IPS-20b (cell line): Measurements from ENCODE around the gene NOSTRIN.

Source experiments
- H3K27ac ChIP-seq: one replicate; pipeline ENCODE4 v1.5.1; 2013; ENCODE audit warnings: low read length
- H3K27me3 ChIP-seq: 2 replicates; pipeline ENCODE4 v1.6.1; 2013; ENCODE audit warnings: mild to moderate bottlenecking, low read length, inconsistent platforms; ENCODE audit not compliant: insufficient read depth
- H3K36me3 ChIP-seq: 2 replicates; pipeline ENCODE4 v1.6.1; 2013; ENCODE audit warnings: low read depth, mild to moderate bottlenecking, inconsistent platforms, low read length, moderate library complexity; ENCODE audit not compliant: insufficient read depth
- H3K4me1 ChIP-seq: 2 replicates; pipeline ENCODE4 v1.6.1; 2013; ENCODE audit warnings: mild to moderate bottlenecking, control low read depth, inconsistent platforms, low read length, moderate library complexity; ENCODE audit not compliant: insufficient read depth
- H3K4me3 ChIP-seq: 2 replicates; pipeline ENCODE4 v1.5.1; 2013; ENCODE audit warnings: mild to moderate bottlenecking, low read length, inconsistent platforms
- H3K9ac ChIP-seq: 2 replicates; pipeline ENCODE4 v1.6.1; 2013; ENCODE audit warnings: low read depth, mild to moderate bottlenecking, inconsistent platforms, low read length, moderate library complexity
- H3K9me3 ChIP-seq: 2 replicates; pipeline ENCODE4 v1.6.1; 2013; ENCODE audit warnings: mild to moderate bottlenecking, low read depth, low read length, inconsistent platforms; ENCODE audit not compliant: insufficient read depth

Gene NOSTRIN

DNA sequence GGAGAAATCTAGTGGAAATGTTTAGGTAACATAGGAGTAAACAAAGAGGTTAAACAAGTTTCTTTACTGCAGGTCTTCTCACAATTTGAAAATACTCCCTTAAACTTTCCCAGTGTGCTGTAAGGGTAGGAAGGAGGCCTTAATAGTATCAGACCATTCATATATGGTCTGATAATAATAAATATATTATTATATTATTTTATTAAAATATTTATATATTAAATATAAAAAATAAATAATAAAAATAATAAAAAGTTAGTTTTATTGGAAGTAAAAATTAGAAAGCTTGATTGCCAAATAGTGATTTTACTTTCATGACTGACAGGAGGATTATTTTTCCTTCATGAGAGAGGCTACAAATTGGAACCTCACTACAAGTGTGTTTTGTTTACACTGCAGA is 7.1 kb downstream of the NOSTRIN start:
- Histone ChIP-seq H3K4me1 (no peaks in the 10 kb centered on the region), H3K9me3 (no peaks in the 10 kb centered on the region), H3K27me3 (no peaks in the 10 kb centered on the region)

GRCh38 chr2:168810235-168810634 is 7.8 kb downstream of the NOSTRIN start:
- Histone ChIP-seq H3K9ac (no peak overlapping the region), H3K36me3 (no peaks in the 10 kb centered on the region), H3K4me3 (no peak overlapping the region), H3K4me1 (no peaks in the 10 kb centered on the region), H3K27me3 (no peaks in the 10 kb centered on the region), H3K27ac (no peak overlapping the region), H3K9me3 (no peaks in the 10 kb centered on the region)

More for the DNA sequence above, 7.1 kb downstream of the NOSTRIN start:
- Histone ChIP-seq H3K4me3 (no peak overlapping the region), H3K36me3 (no peaks in the 10 kb centered on the region), H3K9ac (no peak overlapping the region), H3K27ac (no peak overlapping the region)

DNA sequence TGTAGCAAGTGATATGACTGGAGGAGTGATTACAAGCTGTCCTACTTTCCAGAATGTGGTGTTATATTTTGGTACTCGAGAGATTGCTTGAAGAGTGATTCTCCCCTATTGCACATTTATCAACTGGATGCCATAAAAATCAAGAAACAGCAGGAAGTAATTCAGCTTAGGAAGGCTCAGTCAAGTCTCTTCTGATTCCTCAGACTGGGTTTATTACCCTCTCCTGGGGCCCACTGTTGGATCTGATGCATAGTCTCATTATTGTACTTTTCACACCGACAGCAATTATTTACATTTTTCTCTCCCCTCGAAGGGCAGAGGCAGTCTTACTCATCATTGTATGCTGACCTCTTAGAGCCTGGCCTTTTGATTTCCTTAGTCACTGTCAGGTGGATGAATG is 9.3 kb downstream of the NOSTRIN start:
- Histone ChIP-seq H3K4me3 (no peak overlapping the region), H3K9me3 (no peaks in the 10 kb centered on the region), H3K4me1 (no peaks in the 10 kb centered on the region), H3K27ac (no peak overlapping the region), H3K36me3 (no peaks in the 10 kb centered on the region), H3K27me3 (no peaks in the 10 kb centered on the region), H3K9ac (no peak overlapping the region)

- no peak overlapping the region for H3K27ac ChIP-seq
- H3K4me3 ChIP-seq, result no peak overlapping the region
- H3K27me3 ChIP-seq, result no peaks in the 10 kb centered on the region
- no peaks in the 10 kb centered on the region for H3K36me3 ChIP-seq
- H3K9ac ChIP-seq, result no peak overlapping the region
- H3K9me3 ChIP-seq, result no peaks in the 10 kb centered on the region
- no peaks in the 10 kb centered on the region for H3K4me1 ChIP-seq
These were observed 11.6 kb downstream of the NOSTRIN start for GRCh38 chr2:168814046-168814445.

DNA sequence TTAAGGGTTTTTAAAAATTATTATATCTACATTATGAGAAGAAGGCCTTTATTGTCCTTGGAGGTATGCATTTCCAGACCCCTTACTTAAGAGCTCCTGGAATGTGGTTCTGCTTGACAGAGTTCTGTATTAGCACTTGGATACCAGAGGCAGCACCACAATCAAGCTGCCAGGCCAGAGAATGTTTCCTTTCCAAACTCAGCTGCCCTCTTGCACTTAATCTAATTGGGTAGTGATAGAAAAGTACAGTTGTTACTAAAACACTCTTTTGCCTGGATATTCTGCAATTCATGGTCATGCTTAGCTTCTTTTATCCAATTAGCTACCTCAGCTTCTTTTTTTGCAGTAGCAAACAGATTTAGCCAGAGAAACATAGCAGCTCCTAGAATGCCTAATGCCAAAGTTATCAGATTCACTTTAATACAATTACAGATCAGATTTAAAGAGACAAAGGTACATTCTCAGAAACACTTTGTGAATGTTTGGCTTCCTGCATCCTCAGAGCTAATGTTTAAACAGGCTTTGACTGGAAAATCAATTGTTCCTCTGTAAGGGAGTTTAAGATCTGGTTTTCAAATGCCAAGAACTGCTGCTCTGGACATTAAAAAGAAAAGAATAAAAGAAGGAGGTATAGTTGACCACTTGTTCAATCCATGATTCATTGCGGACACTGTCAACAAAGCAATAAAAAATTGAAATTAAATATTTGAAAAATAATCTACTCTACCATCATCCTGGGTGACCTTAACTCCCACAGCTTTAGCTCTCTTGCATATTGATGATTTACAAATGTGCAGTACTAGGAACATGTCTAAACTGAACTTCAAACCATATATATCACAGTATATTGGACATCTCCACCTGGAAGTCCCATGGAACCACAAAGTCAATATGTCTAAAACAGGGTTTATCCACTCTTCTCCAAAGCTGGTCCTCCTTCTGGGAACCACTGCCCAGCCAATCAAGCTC is 12.8 kb downstream of the NOSTRIN start:
- Histone ChIP-seq H3K9me3 (no peaks in the 10 kb centered on the region), H3K4me1 (no peaks in the 10 kb centered on the region), H3K9ac (no peak overlapping the region), H3K27ac (no peak overlapping the region), H3K4me3 (no peak overlapping the region), H3K36me3 (no peaks in the 10 kb centered on the region), H3K27me3 (no peaks in the 10 kb centered on the region)

DNA sequence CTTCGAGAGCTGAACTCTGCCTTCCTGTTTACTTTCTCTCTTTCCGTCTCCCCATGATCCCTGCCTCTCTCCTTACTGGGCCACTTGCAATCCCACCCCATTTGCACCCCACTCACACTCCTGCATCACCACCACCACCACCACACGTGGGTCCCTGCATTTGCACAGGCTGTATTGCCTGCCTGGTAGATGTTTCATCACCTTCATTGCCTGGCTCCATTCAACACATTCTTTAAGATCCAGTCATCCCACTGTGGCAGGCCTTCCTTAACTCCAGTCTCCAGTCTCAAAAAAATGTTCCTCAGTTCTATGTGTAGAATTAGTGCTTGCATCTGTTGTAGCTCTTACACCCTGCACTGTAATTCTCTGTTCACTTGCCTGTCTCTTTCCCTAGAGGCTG is 13.9 kb downstream of the NOSTRIN start:
- no peaks in the 10 kb centered on the region for H3K36me3 ChIP-seq

DNA sequence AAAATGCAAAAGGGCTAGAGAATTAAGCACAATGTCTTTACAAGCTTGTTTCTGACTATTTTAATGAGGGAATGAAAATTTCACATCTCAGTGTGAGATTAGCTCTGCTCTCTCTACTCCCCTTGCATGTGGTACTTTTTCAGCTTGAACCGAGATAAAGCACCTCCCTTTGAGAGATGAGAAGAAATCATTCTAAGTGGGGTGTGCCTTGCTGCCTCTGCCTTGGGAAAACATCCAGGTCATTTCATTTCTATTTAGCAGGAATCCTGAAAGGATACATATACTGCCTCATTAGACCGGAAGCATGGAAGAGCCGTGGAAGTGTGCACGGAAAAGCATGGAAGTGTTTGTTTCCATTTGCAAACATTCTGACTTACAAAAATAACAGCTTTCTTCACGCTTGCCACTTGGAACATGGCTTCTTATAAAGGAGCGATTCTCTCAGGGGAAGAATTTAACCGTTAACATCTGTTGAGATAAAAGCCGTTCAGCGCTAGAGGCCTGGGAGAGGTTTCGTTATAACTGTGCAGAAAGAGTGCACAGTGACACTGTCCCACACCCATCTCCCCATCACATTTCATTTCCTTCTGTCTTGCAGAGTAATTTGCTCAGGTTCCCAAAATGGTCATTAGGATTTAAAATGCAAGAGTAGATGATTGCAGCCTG is 16.7 kb downstream of the NOSTRIN start:
- Histone ChIP-seq H3K9me3 (no peaks in the 10 kb centered on the region), H3K27me3 (no peaks in the 10 kb centered on the region), H3K4me1 (no peaks in the 10 kb centered on the region), H3K4me3 (no peak overlapping the region), H3K9ac (no peak overlapping the region), H3K36me3 (no peaks in the 10 kb centered on the region), H3K27ac (no peak overlapping the region)

More for the DNA sequence above, 13.9 kb downstream of the NOSTRIN start:
- Histone ChIP-seq H3K4me1 (no peaks in the 10 kb centered on the region), H3K27me3 (no peaks in the 10 kb centered on the region), H3K4me3 (no peak overlapping the region), H3K9ac (no peak overlapping the region), H3K27ac (no peak overlapping the region), H3K9me3 (no peaks in the 10 kb centered on the region)

DNA sequence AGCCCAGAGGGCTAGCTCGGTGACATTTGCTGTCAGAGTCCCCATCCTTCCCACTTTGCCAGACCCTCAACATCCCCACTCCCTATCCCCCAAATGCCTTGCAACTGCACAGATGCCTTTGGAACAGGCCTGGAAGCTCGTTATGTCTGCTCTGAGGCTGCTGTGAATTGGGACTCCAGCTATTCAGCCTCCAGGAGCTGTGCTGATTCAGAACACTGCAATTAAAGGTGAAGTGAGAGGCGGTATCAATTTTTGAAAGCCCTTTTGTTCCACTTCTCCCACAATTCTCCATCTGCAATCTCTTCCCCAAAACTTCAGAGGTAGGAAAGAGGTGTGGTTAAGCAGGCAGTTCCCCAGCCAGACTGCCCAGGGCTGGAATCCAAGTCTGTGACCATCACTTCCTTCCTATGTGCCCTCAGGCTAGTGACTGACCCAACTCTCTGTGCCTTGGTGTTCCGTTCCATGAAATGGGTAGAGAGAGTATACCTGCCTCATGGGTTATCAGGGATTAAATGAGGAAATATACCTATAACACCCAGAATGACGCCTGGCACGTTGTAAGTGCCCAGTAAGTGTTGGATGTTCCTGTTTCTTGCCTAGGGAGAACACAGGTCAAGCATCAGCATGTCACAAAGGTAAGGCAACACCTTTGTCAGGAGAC is 17.5 kb downstream of the NOSTRIN start:
- H3K27me3 ChIP-seq, result no peaks in the 10 kb centered on the region
- no peak overlapping the region for H3K9ac ChIP-seq
- H3K27ac ChIP-seq, result no peak overlapping the region
- H3K36me3 ChIP-seq, result no peaks in the 10 kb centered on the region
- no peaks in the 10 kb centered on the region for H3K4me1 ChIP-seq
- H3K4me3 ChIP-seq, result no peak overlapping the region
- no peaks in the 10 kb centered on the region for H3K9me3 ChIP-seq

GRCh38 chr2:168821577-168821976 is 19.1 kb downstream of the NOSTRIN start:
- Histone ChIP-seq H3K4me3 (no peak overlapping the region), H3K36me3 (no peaks in the 10 kb centered on the region), H3K4me1 (no peaks in the 10 kb centered on the region), H3K27ac (no peak overlapping the region), H3K9me3 (no peaks in the 10 kb centered on the region), H3K9ac (no peak overlapping the region), H3K27me3 (no peaks in the 10 kb centered on the region)

- no peaks in the 10 kb centered on the region for H3K9me3 ChIP-seq
- no peak overlapping the region for H3K4me3 ChIP-seq
- H3K27me3 ChIP-seq, result no peaks in the 10 kb centered on the region
- no peak overlapping the region for H3K9ac ChIP-seq
- no peak overlapping the region for H3K27ac ChIP-seq
- H3K36me3 ChIP-seq, result no peaks in the 10 kb centered on the region
- no peaks in the 10 kb centered on the region for H3K4me1 ChIP-seq
These were observed 19.6 kb downstream of the NOSTRIN start for GRCh38 chr2:168821992-168822391.

DNA sequence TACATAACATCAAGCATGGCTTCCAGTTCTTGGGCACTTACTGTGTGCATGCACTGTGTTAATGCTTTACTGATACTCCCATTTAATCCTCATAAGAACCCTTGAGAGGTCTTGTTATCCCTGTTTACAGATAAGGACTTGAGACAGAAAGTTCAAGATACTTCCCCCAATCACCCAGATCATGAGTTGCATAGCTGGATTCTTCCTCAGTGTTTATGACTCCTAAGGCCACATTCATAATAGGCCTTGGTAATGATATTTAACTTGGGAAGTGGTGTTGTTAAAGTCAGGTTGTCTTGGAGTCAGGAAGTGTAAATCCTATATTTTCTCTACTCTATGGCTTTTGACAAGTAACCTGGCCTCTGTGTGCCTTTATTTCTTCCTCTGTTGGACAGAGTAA is 22.7 kb downstream of the NOSTRIN start:
- Histone ChIP-seq H3K9me3 (no peaks in the 10 kb centered on the region), H3K36me3 (no peaks in the 10 kb centered on the region), H3K9ac (no peak overlapping the region)

More for the DNA sequence above, 22.7 kb downstream of the NOSTRIN start:
- no peaks in the 10 kb centered on the region for H3K4me1 ChIP-seq
- no peak overlapping the region for H3K4me3 ChIP-seq
- no peak overlapping the region for H3K27ac ChIP-seq
- no peaks in the 10 kb centered on the region for H3K27me3 ChIP-seq
